ENCODE data around the gene DEFB132.

DEFB132 gene

GRCh38 chr20:297925-298775 lies 40.6 kb downstream of the DEFB132 start:
- peaks cover 25% of the 10 kb centered on the region for H3K27me3 ChIP-seq (ENCODE audit: control insufficient read depth, insufficient read depth, low read length)

DNA sequence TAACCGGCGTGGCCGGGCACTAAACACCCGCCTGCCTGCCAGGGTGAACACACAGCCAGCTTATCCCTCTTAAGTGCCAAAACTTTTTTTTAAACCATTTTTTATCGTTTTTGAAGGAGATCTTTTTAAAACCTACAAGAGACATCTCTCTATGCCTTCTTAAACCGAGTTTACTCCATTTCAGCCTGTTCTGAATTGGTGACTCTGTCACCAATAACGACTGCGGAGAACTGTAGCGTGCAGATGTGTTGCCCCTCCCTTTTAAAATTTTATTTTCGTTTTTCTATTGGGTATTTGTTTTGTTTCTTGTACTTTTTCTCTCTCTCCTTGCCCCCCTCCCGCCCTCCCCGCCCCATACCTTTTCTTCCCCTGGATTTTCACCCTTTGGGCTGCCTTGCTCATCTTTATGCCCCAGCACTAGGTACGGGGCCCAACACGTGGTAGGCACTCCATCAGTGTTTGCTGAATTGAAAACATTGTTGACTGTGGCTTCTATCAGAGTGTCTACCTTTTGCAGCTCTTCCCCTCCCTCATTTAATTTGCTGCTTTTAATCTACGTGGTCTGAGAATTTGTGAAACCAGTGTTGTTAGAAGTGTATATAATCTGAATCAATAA lies 41.4 kb downstream of the DEFB132 start:
- H3K9me3 ChIP-seq (ENCODE audit: control insufficient read depth, insufficient read depth, low read length) = no peaks in the 10 kb centered on the region
- peaks cover 18% of the 10 kb centered on the region for H3K27me3 ChIP-seq (ENCODE audit: control insufficient read depth, insufficient read depth, low read length)
- H3K27ac ChIP-seq (ENCODE audit: low read depth, low read length) = no peak overlapping the region
- H3K9ac ChIP-seq (ENCODE audit: low read depth, low read length) = peak overlapping the region; percentile 22
- no peaks in the 10 kb centered on the region for H3K36me3 ChIP-seq (ENCODE audit: control insufficient read depth, insufficient read depth, low read length)
- peaks cover 36% of the 10 kb centered on the region for H3K4me1 ChIP-seq (ENCODE audit: control insufficient read depth, insufficient read depth, low read length)
- peak overlapping the region; percentile 98 for H3K4me3 ChIP-seq (ENCODE audit: low read depth, low read length)

More at GRCh38 chr20:297925-298775, 40.6 kb downstream of the DEFB132 start:
- Histone ChIP-seq H3K9ac (ENCODE audit: low read depth, low read length) (peak overlapping the region; percentile 88), H3K27ac (ENCODE audit: low read depth, low read length) (peak overlapping the region; percentile 88), H3K9me3 (ENCODE audit: control insufficient read depth, insufficient read depth, low read length) (no peaks in the 10 kb centered on the region), H3K4me3 (ENCODE audit: low read depth, low read length) (peak overlapping the region; percentile 98), H3K4me1 (ENCODE audit: control insufficient read depth, insufficient read depth, low read length) (peaks cover 36% of the 10 kb centered on the region), H3K36me3 (ENCODE audit: control insufficient read depth, insufficient read depth, low read length) (no peaks in the 10 kb centered on the region)

GRCh38 chr20:300345-300990 lies 42.9 kb downstream of the DEFB132 start:
- H3K27me3 ChIP-seq (ENCODE audit: control insufficient read depth, insufficient read depth, low read length) = peaks cover 11% of the 10 kb centered on the region
- H3K4me3 ChIP-seq (ENCODE audit: low read depth, low read length) = peak overlapping the region; percentile 98
- H3K9me3 ChIP-seq (ENCODE audit: control insufficient read depth, insufficient read depth, low read length) = no peaks in the 10 kb centered on the region
- no peaks in the 10 kb centered on the region for H3K36me3 ChIP-seq (ENCODE audit: control insufficient read depth, insufficient read depth, low read length)
- H3K9ac ChIP-seq (ENCODE audit: low read depth, low read length) = no peak overlapping the region
- H3K4me1 ChIP-seq (ENCODE audit: control insufficient read depth, insufficient read depth, low read length) = peaks cover 36% of the 10 kb centered on the region
- H3K27ac ChIP-seq (ENCODE audit: low read depth, low read length) = peak overlapping the region; percentile 71

DNA sequence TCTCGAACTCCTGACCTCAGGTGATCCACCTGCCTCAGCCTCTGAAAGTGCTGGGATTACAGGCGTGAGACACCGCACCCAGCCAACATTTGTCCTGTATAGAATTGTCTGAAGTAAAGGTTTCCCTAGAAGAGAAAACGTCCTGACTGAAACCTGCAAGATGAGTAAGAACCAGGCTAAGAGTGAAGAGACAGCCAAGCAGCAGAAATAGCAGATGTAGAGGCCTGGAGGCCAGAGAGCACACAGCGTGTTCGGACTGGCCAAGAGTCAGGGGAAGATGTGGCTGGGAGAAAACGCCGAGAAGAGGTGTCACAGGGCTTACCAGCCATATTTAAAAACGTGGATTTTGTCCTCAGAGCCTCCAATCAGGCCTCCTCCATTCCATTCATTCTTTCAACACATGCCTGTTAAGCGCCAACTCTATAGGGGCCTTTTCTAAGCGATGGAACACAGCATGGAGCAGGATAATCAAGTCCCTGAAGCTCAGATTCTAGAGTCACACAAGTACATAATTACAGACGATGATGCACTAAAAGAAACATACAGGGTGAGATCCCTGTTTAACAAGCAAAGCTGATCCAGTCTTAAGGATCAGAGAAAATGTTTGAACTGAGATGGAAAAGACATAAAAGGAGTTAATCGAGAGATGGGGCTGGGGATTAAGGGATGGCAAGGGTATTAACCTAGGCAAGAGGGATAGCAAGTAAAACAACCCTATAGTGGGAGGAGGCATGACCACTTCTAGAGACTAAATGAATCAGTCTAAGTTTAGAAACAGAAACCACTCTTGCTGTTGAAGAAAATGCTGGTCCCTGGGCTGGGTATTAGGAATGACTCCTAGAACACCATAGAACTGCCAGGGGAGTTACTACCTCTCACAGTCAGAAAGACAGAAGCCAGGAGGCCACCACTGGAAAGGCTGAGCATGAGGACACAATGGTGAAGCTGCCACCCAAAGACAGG lies 44.6 kb downstream of the DEFB132 start:
- Histone ChIP-seq H3K27ac (ENCODE audit: low read depth, low read length) (peak overlapping the region; percentile 18), H3K36me3 (ENCODE audit: control insufficient read depth, insufficient read depth, low read length) (no peaks in the 10 kb centered on the region), H3K27me3 (ENCODE audit: control insufficient read depth, insufficient read depth, low read length) (no peaks in the 10 kb centered on the region), H3K4me3 (ENCODE audit: low read depth, low read length) (no peak overlapping the region), H3K9me3 (ENCODE audit: control insufficient read depth, insufficient read depth, low read length) (no peaks in the 10 kb centered on the region), H3K9ac (ENCODE audit: low read depth, low read length) (no peak overlapping the region), H3K4me1 (ENCODE audit: control insufficient read depth, insufficient read depth, low read length) (peaks cover 32% of the 10 kb centered on the region)

GRCh38 chr20:305745-306144 lies 48.2 kb downstream of the DEFB132 start:
- Histone ChIP-seq H3K9ac (ENCODE audit: low read depth, low read length) (no peak overlapping the region), H3K4me1 (ENCODE audit: control insufficient read depth, insufficient read depth, low read length) (peaks cover 26% of the 10 kb centered on the region), H3K36me3 (ENCODE audit: control insufficient read depth, insufficient read depth, low read length) (no peaks in the 10 kb centered on the region), H3K4me3 (ENCODE audit: low read depth, low read length) (no peak overlapping the region), H3K9me3 (ENCODE audit: control insufficient read depth, insufficient read depth, low read length) (no peaks in the 10 kb centered on the region), H3K27ac (ENCODE audit: low read depth, low read length) (no peak overlapping the region), H3K27me3 (ENCODE audit: control insufficient read depth, insufficient read depth, low read length) (no peaks in the 10 kb centered on the region)

DNA sequence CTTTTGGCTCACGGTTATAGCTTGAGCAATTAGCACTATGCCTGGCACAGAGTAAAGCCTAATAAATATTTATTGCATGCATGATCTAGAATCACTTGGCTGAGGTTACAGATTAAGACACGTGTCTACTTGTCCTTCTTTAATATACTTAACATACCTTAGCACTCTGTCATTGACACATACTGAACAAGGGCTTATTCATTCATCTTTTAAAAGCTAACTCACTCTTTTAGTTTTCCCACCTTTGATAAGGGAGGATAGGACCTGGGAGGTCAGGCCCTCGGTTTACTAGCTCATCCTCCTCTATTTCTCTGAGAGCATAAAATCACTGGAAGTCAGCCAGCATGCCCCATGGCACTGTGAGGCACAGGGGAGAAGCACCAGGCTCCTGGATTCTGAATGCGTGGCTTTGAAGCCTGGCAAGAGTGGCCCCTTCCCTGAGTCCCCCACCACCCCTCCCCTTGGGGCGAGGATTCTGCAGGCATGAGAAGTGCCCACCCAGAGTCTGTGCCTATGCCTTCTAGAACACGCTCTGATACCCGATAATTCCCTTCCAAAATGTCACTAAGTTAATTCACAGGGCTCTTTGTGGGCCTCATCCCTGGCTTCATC lies 51.0 kb downstream of the DEFB132 start:
- H3K27ac ChIP-seq (ENCODE audit: low read depth, low read length) = no peak overlapping the region
- no peaks in the 10 kb centered on the region for H3K9me3 ChIP-seq (ENCODE audit: control insufficient read depth, insufficient read depth, low read length)
- no peak overlapping the region for H3K4me3 ChIP-seq (ENCODE audit: low read depth, low read length)
- H3K36me3 ChIP-seq (ENCODE audit: control insufficient read depth, insufficient read depth, low read length) = no peaks in the 10 kb centered on the region
- H3K27me3 ChIP-seq (ENCODE audit: control insufficient read depth, insufficient read depth, low read length) = no peaks in the 10 kb centered on the region
- H3K4me1 ChIP-seq (ENCODE audit: control insufficient read depth, insufficient read depth, low read length) = peaks cover 13% of the 10 kb centered on the region
- no peak overlapping the region for H3K9ac ChIP-seq (ENCODE audit: low read depth, low read length)

GRCh38 chr20:309306-309840 lies 51.8 kb downstream of the DEFB132 start:
- Histone ChIP-seq H3K36me3 (ENCODE audit: control insufficient read depth, insufficient read depth, low read length) (no peaks in the 10 kb centered on the region), H3K4me1 (ENCODE audit: control insufficient read depth, insufficient read depth, low read length) (peaks cover 13% of the 10 kb centered on the region), H3K9me3 (ENCODE audit: control insufficient read depth, insufficient read depth, low read length) (no peaks in the 10 kb centered on the region), H3K27ac (ENCODE audit: low read depth, low read length) (peak overlapping the region; percentile 97), H3K27me3 (ENCODE audit: control insufficient read depth, insufficient read depth, low read length) (no peaks in the 10 kb centered on the region), H3K4me3 (ENCODE audit: low read depth, low read length) (peak overlapping the region; percentile 64), H3K9ac (ENCODE audit: low read depth, low read length) (peak overlapping the region; percentile 38)

DNA sequence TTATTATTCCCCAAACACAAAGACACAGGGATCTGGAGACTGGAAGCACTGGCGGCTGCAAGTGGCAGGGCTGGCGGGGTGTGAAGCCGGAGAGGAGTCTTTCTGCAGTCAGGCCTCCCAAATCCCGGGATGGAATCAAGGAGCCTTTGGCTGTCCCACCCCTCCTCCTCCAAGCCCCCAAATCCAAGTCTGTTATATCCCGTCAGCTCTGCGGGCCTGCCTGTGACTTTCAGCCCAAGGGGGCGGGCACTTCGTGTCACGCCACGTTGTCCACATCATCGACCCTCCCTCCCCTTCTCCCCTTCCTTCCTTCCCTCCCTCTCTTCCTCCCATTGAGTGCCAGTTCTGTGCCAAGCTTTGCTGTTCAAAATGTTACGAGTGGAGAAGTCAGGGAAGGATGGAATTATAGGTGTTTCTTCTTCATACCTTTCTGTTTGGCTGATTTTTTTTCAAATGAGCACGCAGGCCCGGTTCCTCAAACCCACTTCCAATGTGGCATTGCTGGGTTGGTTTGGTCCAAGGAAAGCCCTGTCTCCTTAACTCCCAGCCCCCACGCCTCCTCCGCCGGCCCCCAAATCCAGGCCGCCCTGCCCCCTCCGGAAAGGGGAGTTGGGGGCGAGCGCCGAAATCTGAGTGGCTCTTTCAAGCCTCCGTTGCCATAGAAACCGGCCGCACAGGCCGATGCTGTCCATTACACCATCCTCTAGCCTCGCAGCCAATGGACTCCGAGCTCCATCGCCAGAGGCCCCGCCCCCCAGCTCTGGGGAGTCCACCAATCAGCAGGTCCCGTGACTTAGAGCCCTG lies 52.5 kb downstream of the DEFB132 start:
- H3K36me3 ChIP-seq (ENCODE audit: control insufficient read depth, insufficient read depth, low read length) = no peaks in the 10 kb centered on the region
- H3K27ac ChIP-seq (ENCODE audit: low read depth, low read length) = peak overlapping the region; percentile 97
- peaks cover 13% of the 10 kb centered on the region for H3K4me1 ChIP-seq (ENCODE audit: control insufficient read depth, insufficient read depth, low read length)
- H3K4me3 ChIP-seq (ENCODE audit: low read depth, low read length) = peak overlapping the region; percentile 64
- peak overlapping the region; percentile 38 for H3K9ac ChIP-seq (ENCODE audit: low read depth, low read length)
- H3K27me3 ChIP-seq (ENCODE audit: control insufficient read depth, insufficient read depth, low read length) = no peaks in the 10 kb centered on the region
- no peaks in the 10 kb centered on the region for H3K9me3 ChIP-seq (ENCODE audit: control insufficient read depth, insufficient read depth, low read length)

GRCh38 chr20:310645-311044 lies 53.1 kb downstream of the DEFB132 start:
- Histone ChIP-seq H3K4me1 (ENCODE audit: control insufficient read depth, insufficient read depth, low read length) (peaks cover 13% of the 10 kb centered on the region), H3K27me3 (ENCODE audit: control insufficient read depth, insufficient read depth, low read length) (no peaks in the 10 kb centered on the region), H3K9ac (ENCODE audit: low read depth, low read length) (no peak overlapping the region), H3K9me3 (ENCODE audit: control insufficient read depth, insufficient read depth, low read length) (no peaks in the 10 kb centered on the region), H3K27ac (ENCODE audit: low read depth, low read length) (peak overlapping the region; percentile 45), H3K4me3 (ENCODE audit: low read depth, low read length) (peak overlapping the region; percentile 31), H3K36me3 (ENCODE audit: control insufficient read depth, insufficient read depth, low read length) (no peaks in the 10 kb centered on the region)
